HL-60/S4 treated with phorbol 12-myristate 13-acetate at 8.2 ng/mL for 4 days and 3 days (cell line): Measurements from ENCODE around the gene ITIH1.

Experiments used
- in situ Hi-C: fragments of 300-500 bp; cut with MboI; formaldehyde crosslinking; loops from 2 replicates; pipeline ENCODE4 v1.15.0; 2022; ENCODE audit warnings: low sequenced_read_pairs

Gene ITIH1

GRCh38 chr3:52787672-52788625, 10.6 kb downstream of the ITIH1 start:
- in situ Hi-C loops, result no loop called here

- in situ Hi-C loops, result no loop called here
Observed at GRCh38 chr3:52788890-52789745, 11.7 kb downstream of the ITIH1 start.

GRCh38 chr3:52789746-52790040, 12.3 kb downstream of the ITIH1 start:
- in situ Hi-C loops, result no loop called here

GRCh38 chr3:52790337-52790736, 12.9 kb downstream of the ITIH1 start:
- in situ Hi-C loops, result no loop called here

GRCh38 chr3:52790741-52791140, 13.3 kb downstream of the ITIH1 start:
- in situ Hi-C loops, result no loop called here

GRCh38 chr3:52791366-52791765, 14.0 kb downstream of the ITIH1 start:
- in situ Hi-C loops, result no loop called here

- in situ Hi-C loops, result no loop called here
Observed at GRCh38 chr3:52791928-52792327, 14.5 kb downstream of the ITIH1 start.

- in situ Hi-C loops, result no loop called here
Observed at GRCh38 chr3:52792413-52792812, 15.0 kb downstream of the ITIH1 start.

GRCh38 chr3:52792961-52793695, 15.7 kb downstream of the ITIH1 start:
- in situ Hi-C loops, result no loop called here

- in situ Hi-C loops, result no loop called here
Observed at GRCh38 chr3:52793702-52794611, 16.6 kb downstream of the ITIH1 start.

- in situ Hi-C loops, result no loop called here
Observed at GRCh38 chr3:52794612-52795099, 17.3 kb downstream of the ITIH1 start, which contains the start of gene ITIH3. ITIH3 (plus strand) TSS chr3:52794796; CDS start chr3:52794804, 8 bp downstream.

- in situ Hi-C loops, result no loop called here
Observed at GRCh38 chr3:52795298-52795900, 18.0 kb downstream of the ITIH1 start.

GRCh38 chr3:52796411-52796810, 19.0 kb downstream of the ITIH1 start:
- in situ Hi-C loops, result no loop called here

GRCh38 chr3:52798376-52798977, 21.1 kb downstream of the ITIH1 start:
- in situ Hi-C loops, result no loop called here

GRCh38 chr3:52798978-52799476, 21.6 kb downstream of the ITIH1 start:
- in situ Hi-C loops, result no loop called here

GRCh38 chr3:52800079-52800478, 22.7 kb downstream of the ITIH1 start:
- in situ Hi-C loops, result no loop called here

- in situ Hi-C loops, result no loop called here
Observed at GRCh38 chr3:52801839-52802238, 24.4 kb downstream of the ITIH1 start.

- in situ Hi-C loops, result no loop called here
Observed at GRCh38 chr3:52805270-52806039, 28.1 kb downstream of the ITIH1 start.
